ENCODE results near the gene POU2F2.
"Not testable (repeated sequence)": the region's sequence is repeated elsewhere in the genome, so short reads cannot be mapped to it uniquely, and the experiment has no call there.

POU2F2 gene

DNA sequence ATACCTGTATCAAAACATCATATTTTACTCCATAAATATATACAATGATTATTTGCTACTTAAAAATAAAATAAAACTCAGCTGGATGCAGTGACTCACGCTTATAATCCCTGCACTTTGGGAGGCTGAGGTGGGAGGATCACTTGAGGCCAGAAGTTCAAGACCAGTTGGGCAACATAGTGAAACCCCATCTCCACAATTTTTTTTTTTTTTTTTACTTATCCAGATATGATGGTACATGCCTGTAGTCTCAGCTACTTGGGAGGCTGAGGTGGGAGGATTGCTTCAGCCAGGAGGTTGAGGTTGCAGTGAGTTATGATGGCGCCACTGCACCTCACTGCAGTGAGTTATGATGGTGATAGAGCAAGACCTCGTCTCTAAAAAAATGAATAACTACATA, 22.4 kb downstream of the POU2F2 start:
- DNase-seq (ENCODE audit: low read depth, low spot score): no peak
- H3K4me3 ChIP-seq (ENCODE audit: low read depth, low read length): no peak overlapping the region
- in situ Hi-C loops (cut with HindIII; ENCODE audit: low sequenced_read_pairs): no loop called here
- TF ChIP-seq, protein P1, sequence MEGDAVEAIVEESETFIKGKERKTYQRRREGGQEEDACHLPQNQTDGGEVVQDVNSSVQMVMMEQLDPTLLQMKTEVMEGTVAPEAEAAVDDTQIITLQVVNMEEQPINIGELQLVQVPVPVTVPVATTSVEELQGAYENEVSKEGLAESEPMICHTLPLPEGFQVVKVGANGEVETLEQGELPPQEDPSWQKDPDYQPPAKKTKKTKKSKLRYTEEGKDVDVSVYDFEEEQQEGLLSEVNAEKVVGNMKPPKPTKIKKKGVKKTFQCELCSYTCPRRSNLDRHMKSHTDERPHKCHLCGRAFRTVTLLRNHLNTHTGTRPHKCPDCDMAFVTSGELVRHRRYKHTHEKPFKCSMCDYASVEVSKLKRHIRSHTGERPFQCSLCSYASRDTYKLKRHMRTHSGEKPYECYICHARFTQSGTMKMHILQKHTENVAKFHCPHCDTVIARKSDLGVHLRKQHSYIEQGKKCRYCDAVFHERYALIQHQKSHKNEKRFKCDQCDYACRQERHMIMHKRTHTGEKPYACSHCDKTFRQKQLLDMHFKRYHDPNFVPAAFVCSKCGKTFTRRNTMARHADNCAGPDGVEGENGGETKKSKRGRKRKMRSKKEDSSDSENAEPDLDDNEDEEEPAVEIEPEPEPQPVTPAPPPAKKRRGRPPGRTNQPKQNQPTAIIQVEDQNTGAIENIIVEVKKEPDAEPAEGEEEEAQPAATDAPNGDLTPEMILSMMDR (IDR thresholded peaks at IDR 0.05; ENCODE audit: low read depth, low read length): no peak

DNA sequence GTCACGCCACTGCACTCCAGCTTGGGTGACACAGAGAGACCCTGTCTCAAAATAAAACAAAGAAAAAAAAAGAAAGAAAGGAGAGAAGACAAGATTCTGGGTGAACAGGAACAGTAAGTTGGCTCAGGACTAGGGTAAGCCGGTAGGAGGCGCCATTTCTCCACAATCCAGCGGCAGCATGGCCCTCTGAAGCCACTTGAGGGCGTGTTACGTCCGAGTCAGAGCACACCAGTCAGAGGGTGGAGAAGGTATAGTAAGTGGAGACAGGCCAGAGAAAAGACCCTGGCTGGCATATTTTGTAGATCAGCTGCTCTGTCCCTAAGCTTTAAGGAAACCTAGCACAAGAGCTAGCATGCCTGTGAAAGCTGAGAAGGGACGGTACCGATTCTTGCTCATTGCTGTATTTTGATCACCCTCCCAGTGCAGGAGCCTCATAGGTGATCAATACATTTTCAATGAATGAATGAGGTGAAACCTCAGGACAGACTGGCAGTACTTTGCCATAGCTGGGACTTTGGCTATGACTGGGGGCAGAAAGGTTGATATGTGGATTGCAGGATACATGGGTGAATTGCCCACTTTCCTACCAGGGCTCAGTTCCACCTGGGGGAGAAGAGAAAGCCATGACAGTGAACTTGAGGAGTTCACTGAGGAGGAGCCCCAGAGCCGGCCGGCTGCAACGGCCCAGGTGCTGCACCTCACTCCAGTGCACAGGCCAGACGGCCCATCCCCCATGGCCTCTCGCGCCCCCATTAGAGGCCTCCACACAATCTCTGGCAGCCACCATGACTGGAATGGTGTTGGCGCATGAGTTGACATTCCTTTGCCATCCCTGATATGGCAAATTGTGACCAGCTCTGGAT, 23.5 kb downstream of the POU2F2 start:
- TF ChIP-seq, protein P1 (IDR thresholded peaks at IDR 0.05; ENCODE audit: low read depth, low read length): peak; percentile 100
- in situ Hi-C loops (cut with HindIII; ENCODE audit: low sequenced_read_pairs): no loop called here
- peak; percentile 86 for DNase-seq (ENCODE audit: low read depth, low spot score)
- no peak overlapping the region for H3K4me3 ChIP-seq (ENCODE audit: low read depth, low read length)

DNA sequence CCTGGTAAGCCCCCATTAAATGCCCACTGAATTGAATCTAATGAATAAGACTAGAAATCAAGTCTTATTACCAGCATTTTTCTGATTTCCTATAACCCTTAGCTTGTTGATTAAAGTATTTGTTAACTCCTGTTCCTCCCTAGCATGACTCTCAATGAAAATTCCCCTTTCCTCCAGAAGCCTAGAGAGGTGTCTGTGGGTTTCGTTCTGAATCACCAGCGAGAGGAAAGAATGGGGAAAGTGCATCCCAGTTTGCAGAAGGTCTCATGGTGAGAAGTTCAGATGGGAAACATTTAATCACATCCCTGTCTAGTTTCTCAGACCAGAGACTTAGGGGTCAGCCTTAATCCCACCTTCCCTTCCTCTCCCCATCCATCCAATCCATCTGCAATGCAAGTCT, 26.9 kb downstream of the POU2F2 start:
- in situ Hi-C loops (cut with HindIII; ENCODE audit: low sequenced_read_pairs): no loop called here

DNA sequence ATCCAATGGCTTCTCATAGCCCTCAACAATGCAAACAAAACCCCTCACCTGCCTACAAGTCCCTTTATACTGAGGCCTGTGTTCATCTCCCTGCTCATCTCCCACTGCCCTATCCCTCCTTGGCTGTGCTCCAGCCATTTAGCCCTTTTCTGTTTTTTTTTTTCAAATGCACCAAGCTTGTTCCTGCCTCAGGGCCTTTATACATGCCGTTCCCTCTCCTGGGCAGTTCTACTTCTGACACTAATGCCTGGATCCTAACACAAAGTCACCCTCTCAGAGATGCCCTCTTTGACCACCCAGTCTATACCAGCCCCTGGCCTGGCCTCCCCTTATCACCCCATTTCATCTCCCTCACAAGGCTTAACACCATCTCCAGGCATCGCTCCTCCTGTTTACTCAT, 29.4 kb downstream of the POU2F2 start:
- TF ChIP-seq, protein P1 (IDR thresholded peaks at IDR 0.05; ENCODE audit: low read depth, low read length): no peak
- no peak overlapping the region for H3K4me3 ChIP-seq (ENCODE audit: low read depth, low read length)
- in situ Hi-C loops (cut with HindIII; ENCODE audit: low sequenced_read_pairs): no loop called here
- no peak for DNase-seq (ENCODE audit: low read depth, low spot score)

More for the DNA sequence above, 26.9 kb downstream of the POU2F2 start:
- TF ChIP-seq, protein P1 (IDR thresholded peaks at IDR 0.05; ENCODE audit: low read depth, low read length): no peak
- H3K4me3 ChIP-seq (ENCODE audit: low read depth, low read length): no peak overlapping the region
- no peak for DNase-seq (ENCODE audit: low read depth, low spot score)

DNA sequence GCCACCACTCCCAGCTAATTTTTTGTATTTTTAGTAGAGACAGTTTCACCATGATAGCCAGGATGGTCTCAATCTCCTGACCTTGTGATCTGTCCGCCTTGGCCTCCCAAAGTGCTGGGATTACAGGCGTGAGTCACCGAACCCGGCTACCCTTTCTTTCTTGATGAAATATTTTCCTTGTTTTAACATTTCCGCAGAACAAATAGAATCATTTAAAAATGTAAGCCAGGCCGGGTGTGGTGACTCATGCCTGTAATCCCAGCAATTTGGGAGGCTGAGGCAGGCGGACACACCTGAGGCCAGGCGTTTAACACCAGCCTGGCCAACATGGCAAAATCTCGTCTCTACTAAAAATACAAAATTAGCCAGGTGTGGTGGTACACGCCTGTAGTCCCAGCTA, 32.0 kb downstream of the POU2F2 start:
- H3K4me3 ChIP-seq (ENCODE audit: low read depth, low read length); DNase-seq (ENCODE audit: low read depth, low spot score); in situ Hi-C loops (cut with HindIII; ENCODE audit: low sequenced_read_pairs): not testable (repeated sequence)

DNA sequence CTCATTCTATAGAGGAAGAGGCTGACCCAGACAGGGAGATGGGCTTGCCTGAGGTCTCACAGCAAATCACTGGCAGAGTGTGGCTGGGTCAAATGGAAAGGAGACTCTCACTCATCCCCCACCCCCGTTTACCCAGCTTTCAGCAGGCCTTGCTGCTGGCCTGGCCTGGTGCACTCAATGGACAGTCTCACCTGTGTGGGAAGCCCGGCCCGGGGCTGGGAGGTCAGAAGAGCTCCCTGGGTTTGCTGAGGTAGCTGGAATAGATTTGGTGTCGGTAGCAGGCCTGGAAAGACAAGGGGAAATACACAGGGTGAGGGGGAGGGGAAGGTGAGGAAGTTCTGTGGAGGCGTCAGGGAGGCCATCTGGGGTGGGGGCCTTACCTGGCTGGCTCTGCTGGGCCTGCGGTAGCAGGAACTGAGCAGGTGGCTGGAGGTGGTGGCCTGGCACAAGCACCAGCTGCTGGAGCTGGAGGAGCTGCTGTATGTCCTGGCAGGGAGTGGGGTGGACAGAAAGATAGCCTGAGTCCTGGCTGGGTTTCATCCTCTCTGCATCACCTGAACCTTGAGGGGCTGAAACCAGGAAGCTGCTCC, 32.8 kb downstream of the POU2F2 start:
- in situ Hi-C loops (cut with HindIII; ENCODE audit: low sequenced_read_pairs): no loop called here
- TF ChIP-seq, protein P1 (IDR thresholded peaks at IDR 0.05; ENCODE audit: low read depth, low read length): no peak
- no peak for DNase-seq (ENCODE audit: low read depth, low spot score)
- H3K4me3 ChIP-seq (ENCODE audit: low read depth, low read length): no peak overlapping the region

DNA sequence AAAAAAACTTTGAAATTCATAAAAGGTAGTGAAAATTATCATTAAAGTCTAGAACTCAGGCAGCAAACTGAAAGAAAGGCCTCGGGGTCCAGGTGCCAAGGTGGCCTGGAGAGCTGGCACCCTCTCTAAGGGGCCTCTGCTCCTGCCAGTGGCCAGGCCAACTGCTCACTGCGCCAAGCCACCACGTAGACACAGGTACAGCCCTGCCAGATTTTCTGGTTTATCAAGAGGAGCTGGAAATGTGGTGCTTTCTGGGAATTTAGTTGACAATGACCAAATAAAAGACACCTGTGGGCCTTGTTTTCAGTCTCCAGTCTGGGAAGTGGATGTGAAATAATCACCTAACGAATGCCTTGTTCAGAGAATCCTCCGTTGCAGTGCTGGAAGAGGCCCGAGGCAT, 33.5 kb downstream of the POU2F2 start:
- in situ Hi-C loops (cut with HindIII; ENCODE audit: low sequenced_read_pairs): no loop called here
- H3K4me3 ChIP-seq (ENCODE audit: low read depth, low read length): no peak overlapping the region
- TF ChIP-seq, protein P1 (IDR thresholded peaks at IDR 0.05; ENCODE audit: low read depth, low read length): no peak

More for the DNA sequence above, 33.5 kb downstream of the POU2F2 start:
- DNase-seq (ENCODE audit: low read depth, low spot score): no peak
